Measurements from ENCODE around the gene DGLUCY.
"Not testable (repeated sequence)": the region's sequence is repeated elsewhere in the genome, so short reads cannot be mapped to it uniquely, and the experiment has no call there.

Gene DGLUCY

GRCh38 chr14:91233936-91234790 is 120.3 kb downstream of the DGLUCY start:
- no peak for ATAC-seq
- DNase-seq: no peak

GRCh38 chr14:91234791-91235114 is 120.9 kb downstream of the DGLUCY start:
- DNase-seq (no peak), ATAC-seq (no peak)

GRCh38 chr14:91235841-91236240 is 122.0 kb downstream of the DGLUCY start:
- ATAC-seq (no peak), DNase-seq (no peak)

- no peak for ATAC-seq
- no peak for DNase-seq
These were observed 123.3 kb downstream of the DGLUCY start for GRCh38 chr14:91237219-91237618.

GRCh38 chr14:91238085-91238484 is 124.2 kb downstream of the DGLUCY start:
- DNase-seq (no peak), ATAC-seq (no peak)

DNA sequence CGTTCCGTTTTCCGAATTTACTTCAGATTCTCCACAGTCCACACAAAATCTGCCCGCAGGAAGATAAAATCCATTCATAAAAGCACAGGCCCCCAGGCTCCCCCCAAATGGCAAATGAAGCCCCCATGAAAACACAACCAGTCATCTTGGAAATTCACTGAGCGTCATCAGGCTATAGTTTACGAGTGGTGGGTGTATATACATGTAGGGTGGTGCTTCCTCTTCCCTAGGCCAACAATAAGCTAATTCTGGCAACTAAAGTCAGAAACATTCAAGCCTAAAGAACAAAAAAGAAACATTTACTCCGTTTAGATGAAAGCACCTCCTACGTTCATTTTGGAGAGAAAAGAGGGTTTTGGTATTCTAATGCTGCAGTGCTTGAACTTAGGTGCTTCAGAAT is 124.8 kb downstream of the DGLUCY start:
- ATAC-seq: no peak

GRCh38 chr14:91241863-91242262 is 128.0 kb downstream of the DGLUCY start:
- ATAC-seq (peak; percentile 20), DNase-seq (no peak)

More for the DNA sequence above, 124.8 kb downstream of the DGLUCY start:
- no peak for DNase-seq

DNA sequence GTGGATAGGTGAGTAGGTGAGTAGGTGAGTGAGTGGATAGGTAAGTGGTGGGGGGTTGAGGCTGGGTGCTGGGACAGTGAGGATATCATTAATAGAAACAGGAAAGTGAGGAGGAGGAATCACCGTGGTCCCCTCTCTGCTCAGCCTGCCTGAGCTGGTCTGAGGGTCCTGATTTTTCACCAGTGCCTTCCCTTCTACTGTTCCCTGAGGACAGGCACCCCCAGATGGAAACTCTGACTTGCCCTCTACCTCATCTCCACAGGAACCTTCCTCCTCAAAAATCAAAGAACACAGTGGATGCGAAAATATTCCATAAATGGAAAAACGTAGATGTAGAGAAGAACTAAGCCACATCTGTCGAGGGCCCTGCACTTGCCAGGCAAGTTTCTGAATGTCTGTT is 128.8 kb downstream of the DGLUCY start:
- no peak for ATAC-seq
- DNase-seq: no peak

DNA sequence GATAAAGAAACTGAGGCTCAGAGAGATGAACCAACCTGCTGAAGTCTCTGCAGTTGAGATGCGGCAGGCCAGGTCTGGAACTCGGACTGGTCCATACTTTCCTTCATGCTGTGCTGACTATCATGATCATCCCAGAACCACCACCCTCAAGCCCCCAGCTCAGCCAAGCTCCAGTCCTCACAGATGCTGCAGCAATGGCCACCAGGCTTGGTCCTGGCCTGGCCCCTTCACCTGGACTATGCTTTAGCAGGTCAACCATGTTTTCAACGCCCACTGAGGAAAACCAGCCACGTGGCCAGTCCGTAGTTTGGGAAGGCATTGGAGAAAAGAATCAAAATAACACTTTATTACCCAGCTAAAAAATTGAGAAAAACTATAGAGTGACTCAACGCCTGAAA is 129.2 kb downstream of the DGLUCY start:
- ATAC-seq (no peak), DNase-seq (no peak)

- ATAC-seq: no peak
- no peak for DNase-seq
These were observed 130.6 kb downstream of the DGLUCY start, which contains the start of gene GPR68 for GRCh38 chr14:91244501-91244901. GPR68 (minus strand) TSS chr14:91244704; CDS start chr14:91235050, 9,654 bp downstream.

DNA sequence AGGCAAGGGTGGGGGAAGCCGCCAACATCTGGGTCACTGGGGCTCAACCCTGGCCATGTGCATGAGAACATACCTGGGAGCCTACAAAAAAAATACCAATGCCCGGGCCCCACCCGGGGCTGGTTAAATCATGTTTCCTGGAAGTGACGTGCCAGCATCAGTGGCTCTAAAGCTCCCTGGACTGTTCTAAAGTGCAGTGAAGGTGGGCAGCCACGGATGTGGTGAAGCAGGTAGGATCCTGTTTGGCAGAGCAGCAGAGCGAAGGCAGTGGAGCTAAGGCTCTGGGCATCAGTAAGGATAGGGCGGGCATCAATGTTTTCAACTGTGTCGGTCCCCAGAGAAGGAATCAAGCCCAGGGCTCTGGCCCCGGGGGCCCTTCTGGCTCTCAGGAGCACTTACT is 131.2 kb downstream of the DGLUCY start:
- DNase-seq: peak; percentile 72

GRCh38 chr14:91245616-91246015 is 131.7 kb downstream of the DGLUCY start:
- ATAC-seq, DNase-seq: not testable (repeated sequence)

More for the DNA sequence above, 131.2 kb downstream of the DGLUCY start:
- peak; percentile 7 for ATAC-seq

DNA sequence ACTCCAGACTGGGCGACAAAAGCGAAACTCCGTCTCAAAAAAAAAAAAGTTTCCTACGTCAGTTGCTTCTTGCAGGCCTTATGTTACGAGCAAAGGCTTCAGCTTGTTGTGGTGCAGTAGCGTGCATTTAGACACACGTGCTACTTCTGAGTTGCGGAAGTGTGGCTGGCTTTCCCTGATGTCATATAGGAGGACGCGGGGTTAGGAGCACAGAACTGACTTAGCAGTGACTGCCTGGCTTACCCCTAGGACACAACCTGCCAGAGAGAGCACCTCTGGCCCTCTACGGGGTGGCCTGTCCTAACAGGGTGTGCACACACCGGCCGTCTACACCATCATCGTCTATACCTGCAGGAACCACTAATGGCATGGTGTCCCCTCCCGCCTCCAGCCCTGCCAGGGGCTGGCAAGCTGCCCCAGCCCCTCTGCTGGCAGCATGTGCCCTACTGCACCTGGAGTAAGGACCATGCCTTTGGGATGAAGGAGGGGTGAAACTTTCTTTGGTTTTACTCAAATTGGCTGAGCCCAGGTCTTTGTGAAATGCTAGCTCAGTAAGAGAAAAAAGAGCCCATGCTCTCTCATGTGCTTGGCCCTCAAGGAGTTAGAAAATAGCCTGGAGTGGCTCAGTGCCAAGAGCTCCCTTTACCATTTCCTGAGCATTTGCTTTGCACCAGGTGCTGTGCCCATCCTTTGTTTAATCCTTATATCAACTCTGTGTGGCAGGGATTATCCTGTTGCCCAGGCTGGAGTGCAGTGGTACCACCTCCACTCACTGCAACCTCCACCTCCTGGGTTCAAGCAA is 132.4 kb downstream of the DGLUCY start:
- ATAC-seq (peak; percentile 34), DNase-seq (peak; percentile 58)

- DNase-seq: peak; percentile 57
- peak; percentile 14 for ATAC-seq
These were observed 136.2 kb downstream of the DGLUCY start for GRCh38 chr14:91249841-91250616.

GRCh38 chr14:91250912-91251311 is 137.0 kb downstream of the DGLUCY start:
- no peak for ATAC-seq
- DNase-seq: no peak

GRCh38 chr14:91252871-91253794 is 139.3 kb downstream of the DGLUCY start:
- DNase-seq (peak; percentile 54), ATAC-seq (peak; percentile 14)

GRCh38 chr14:91253795-91254323 is 140.0 kb downstream of the DGLUCY start:
- no peak for ATAC-seq
- DNase-seq: no peak

DNA sequence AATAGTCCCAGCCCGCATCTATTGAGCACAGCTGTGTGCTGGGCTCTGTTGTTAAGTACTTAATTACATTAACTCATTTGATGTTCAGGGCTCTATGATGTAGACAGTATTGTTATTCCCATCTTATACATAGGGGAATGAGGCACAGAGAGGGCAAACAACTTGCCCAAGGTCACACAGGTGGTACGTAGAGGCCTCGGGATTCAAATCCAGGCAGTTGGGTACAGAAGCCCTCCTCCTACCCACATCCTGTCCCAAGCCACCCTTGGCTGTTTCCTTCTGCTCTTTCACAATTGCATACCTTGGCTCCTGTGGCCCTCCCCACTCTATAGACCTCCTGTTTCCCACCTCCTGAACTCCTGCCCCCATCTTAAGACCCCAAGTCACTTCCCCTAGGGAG is 140.6 kb downstream of the DGLUCY start:
- ATAC-seq (no peak), DNase-seq (no peak)

DNA sequence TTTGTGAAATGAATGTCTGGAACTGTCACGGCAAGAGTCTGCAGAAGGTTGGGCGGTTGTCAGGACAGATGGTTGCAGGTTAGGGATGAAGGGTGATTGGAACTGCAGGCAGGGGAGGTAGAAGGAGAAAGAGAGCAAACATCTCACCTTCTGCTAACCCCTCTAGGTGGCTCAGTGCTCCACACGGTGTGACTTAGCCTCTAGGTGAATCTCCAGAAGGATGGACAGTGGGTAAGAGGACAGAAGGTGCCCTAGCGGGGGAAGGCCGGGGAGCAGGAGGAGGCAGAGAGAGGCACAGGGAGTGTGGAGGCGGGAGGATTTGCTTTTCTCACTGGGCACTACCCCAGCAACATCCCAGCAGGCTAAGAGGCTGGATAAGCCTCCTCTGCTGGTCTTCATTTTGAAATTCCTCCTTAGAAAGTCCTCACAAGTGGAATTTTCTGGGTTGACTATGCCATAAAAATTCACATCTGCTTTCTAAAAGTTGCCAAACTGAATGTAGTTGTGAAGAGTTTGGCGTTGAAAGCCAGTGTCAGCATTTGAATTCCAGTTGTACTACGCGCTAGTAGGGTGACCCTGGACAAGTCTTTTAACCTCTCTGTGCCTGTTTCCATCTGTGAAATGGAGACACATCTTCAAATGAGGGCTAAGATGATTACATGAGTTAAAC is 141.3 kb downstream of the DGLUCY start:
- ATAC-seq: no peak
- DNase-seq: no peak

- ATAC-seq (no peak), DNase-seq (no peak)
These were observed 142.8 kb downstream of the DGLUCY start for GRCh38 chr14:91256661-91257060.

Measured in stimulated activated naive CD8-positive, alpha-beta T cell treated with anti-CD3 and anti-CD28 coated beads, Interleukin-15, Interleukin-2, amounts not matched to agents 100 U/mL and 50 U/mL, for 24 hours (primary cell).